NCI-H146 (cell line): Measurements from ENCODE around the gene ZNF276.
A peak's percentile ranks its signal among the peaks of the same experiment; 100 is the strongest.
"Not testable (repeated sequence)": the region's sequence is repeated elsewhere in the genome, so short reads cannot be mapped to it uniquely, and the experiment has no call there.

Experiments used
- DNase-seq: peaks from one replicate; lab custom pipeline; 2025; lab: John Stamatoyannopoulos, UW

Gene ZNF276

DNA sequence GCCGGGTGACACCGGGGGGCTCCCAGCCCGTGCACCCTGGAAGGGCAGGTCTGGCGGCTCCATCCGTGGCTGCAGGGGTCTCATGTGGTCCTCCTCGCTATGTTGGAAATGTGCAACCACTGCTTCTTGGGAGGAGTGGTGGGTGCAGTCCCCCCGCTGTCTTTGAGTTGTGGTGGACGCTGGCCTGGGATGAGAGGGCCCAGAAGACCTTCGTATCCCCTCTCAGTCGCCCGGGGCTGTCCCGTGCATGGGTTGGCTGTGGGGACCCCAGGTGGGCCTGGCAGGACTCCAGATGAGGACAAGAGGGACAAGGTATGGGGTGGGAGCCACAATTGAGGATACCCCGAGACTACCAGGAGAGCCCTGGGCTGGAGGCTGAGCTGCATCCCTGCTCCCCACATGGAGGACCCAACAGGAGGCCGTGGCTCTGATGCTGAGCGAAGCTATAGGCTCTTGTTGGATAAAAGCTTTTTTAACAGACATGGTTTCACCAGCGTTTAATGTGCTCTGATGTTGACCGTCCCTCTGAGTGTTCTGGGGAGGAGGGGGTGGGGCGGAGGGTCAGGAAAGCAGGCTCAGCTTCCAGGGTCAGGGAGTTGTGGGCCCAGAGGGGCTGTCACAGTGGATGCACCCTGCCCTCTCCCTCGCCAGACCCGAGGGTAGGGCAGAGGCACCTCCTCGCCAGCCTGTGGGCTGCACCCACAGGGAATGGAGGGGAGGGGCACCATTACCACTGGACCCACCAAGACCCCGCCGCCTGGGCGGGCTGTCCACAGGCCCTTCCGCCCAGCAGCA, 25.3 kb upstream of the ZNF276 start:
- no peak for DNase-seq

DNA sequence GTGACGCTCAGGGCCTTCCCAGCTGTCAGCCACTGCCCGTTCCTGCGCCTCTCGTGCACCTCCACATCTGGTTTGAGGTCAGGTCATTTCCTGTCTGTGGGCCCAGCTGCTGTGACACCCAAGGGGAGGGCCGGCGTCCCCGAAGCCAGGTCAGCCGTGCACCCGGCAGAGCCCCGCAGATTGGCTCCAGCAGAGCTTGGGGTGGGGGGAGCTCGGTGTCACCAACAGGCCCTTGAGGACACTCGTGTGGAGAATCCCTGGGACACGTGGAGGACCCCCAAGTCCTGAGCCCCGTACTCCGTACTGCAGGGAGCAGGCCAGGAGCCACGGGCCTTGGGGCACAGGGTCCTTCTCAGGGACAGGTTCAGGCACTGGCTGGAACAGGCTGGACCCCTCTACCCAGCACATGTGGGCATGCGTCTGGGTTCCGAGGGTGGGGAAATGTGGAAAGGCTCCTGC, 24.6 kb upstream of the ZNF276 start:
- DNase-seq = no peak

DNA sequence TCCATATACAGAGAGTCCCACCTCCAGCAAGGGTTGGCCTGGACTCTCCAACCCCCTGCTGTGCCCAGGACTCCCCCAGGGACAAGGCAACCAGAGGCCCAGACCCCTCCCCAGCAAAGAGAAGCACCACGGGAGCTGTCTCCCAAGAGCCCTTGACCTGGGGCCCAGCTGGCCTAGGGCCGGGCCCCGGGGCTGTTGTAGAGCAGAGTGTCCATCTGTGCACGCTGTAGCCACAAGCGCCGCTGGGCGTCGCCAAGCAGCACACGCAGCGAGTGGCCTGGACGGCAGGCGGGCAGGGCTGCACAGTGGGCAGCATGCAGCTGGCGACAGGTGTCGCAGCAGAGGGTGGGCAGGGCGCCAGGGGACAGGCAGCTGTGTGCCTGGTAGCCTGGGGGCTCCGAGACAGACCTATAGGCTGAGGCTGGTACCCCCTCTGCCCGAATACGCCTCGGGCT, 24.1 kb upstream of the ZNF276 start:
- no peak for DNase-seq

DNA sequence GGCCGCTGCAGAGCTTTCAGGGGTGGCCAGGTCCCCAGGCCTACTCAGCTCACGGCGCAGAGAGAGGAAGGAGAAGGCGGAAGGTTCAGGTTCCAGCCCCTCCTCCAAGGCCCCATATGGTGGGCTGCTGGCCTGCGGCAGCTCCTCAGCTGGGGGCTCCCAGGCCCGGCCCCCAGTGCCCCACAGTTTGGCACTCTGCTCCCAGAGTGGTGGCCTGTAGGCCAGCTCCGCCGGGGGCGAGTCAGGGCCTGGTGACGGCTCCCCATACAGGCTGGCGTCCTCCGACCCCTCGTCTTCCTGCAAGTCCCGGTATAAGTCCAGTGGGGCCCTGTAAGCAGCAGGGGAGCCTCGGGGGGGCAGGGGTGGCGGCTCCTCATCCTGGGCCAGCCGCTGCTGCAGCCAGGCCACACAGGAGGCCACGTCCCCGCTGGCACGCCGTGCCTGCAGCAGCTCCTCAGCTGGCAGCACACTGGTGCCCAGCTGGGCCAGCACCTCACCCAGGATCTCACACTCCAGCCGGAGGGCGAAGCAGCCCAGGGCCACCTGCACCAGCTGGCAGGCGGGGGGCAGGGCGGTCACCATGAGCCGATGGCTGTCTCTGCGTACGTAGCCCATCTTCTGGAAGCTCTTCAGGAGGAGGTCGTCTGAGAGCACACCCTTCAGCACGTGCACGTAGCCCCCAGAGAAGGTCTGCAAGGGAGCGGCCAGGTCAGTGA, 23.6 kb upstream of the ZNF276 start:
- no peak for DNase-seq

DNA sequence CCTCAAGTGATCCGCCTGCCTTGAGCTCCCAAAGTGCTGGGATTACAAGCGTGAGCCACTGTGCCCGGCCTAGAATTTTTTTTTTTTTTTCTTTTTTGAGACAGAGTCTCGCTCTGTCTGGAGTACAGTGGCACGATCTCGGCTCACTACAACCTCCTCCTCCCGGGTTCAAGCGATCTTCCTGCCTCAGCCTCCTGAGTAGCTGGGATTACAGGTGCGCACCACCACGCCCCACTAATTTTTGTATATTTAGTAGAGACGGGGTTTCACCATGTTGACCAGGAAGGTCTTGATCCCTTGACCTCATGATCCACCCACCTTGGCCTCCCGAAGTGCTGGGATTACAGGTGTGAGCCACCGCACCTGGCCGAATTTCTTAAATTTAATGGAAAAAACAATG, 22.6 kb upstream of the ZNF276 start:
- DNase-seq = not testable (repeated sequence)

DNA sequence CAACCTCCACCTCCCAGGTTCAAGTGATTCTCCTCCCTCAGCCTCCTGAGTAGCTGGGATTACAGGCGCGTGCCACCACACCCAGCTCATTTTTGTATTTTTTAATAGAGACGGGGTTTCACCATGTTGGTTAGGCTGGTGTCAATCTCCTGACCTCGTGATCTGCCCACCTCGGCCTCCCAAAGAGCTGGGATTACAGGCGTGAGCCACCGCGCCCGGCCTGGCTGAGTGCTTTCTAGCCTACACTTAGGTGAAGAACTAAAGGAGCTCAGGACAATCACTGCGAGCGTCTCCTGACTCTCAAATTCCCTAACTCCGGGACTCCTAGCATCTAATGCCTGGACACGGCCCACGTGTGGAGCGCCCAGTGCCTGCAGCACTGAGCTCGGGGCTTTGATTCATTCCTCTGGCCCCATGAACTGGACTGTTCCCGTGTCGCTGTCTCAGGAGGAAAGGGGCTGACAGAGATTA, 21.7 kb upstream of the ZNF276 start:
- DNase-seq = not testable (repeated sequence)

DNA sequence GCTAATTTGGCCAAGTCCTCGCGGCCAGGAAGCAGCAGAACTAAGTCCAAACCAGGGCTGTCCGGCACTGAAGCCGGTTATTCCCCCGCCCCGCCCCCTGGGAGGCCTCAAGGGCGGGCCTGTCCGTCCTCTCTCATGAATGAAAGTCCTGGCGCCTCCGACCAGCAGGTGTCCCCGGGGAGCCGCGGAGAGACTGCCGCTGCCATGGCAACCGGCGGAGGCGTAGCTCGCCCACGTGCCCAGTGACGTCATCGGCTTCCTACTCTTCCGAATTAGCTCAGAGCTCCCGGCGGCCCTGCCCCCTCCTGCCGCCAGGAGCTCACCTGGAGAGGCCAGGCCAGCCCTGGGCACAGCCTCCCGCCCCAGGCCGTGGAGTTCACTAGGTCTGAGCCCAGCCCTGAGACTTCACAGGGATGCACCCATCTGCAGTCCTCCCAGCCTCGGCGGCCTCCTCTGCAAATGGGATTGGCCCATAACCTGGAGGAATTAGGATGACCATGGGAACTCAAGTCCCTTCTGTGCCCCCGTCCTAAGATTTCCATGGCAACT, 21.2 kb upstream of the ZNF276 start:
- peak; percentile 99 for DNase-seq

DNA sequence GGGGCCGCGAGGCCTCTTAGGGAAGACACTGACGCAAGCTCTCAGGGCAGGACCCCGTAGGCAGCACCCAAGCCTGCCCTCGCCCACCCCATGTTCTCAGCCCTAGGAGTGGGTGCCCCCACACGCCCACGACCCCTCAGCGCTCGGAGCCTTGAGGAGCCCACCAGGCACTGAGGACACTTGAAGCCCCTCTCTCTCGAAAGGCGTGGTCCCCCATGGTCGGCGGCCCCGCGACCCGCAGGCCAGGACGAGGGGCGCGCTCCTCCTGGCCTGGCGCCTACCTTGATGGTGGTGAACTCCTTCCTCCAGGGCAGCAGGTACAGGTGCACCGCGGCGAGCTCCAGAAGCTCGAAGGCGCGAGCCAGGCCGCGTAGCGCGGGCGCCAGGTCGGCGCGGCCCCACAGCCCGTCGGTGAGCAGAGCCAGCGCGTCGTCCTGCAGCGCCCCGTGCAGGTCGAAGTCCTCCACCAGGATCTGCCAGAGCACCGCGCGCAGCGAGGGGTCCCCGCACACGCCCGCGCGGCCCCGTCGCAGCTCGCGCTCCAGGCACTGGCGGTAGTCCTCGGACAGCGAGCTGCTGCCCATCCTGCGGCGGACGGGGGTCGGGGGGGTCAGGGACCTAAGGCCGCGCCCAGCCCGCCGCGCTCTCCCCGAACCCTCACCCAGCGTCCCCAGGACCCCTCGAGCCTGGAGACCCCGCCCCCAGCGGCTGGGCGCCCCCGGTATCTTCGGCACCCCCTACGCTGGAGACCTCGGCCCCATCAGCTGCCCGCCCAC, 20.5 kb upstream of the ZNF276 start:
- DNase-seq = peak; percentile 63

DNA sequence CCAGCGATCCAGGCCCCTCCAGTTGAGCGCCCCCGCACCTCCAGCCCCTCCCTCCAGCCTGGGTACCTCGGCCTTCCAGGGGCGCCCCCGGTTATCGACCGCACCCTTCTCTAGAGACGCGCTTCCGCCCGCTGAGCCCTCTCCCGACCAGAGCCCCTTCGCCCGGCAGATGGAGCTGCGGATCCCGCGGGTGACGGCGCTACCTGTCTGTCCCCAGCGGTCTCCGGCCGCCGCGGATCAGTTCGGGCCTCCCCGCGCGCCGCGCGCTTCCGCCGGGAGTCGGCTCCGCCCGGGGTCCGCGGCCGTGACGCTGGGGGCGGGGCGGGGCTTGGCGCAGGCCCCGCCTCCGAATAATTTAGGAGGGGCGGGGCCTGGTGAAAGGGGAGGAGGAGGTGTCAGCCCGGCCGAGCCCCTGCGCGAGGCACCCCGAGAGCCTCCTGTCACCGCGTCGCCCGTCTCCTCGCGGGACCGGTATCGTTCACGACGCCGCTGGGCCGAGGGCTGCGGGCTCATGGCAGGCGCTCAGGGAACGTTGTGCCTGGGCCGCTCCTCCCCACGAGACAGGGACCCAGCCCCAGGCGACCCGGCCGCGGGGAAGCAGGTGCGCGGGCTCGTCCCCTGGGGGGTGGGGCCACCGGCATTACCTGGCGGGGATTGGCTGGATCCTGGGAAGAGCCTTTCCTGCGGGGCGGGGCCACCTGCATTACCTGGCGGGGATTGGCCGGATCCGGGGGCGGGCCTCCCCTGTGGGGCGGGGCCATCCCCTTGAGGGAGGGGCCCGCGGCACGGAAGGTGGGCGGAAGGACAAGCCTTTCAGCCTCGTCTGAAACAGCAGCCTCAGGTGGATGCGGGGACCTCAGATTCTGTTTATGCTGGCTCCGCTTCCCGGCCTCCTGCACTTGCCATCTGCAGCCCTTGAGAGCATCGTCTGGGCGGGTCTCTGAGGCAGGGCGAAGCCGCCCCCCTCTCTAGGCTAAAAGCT, 19.6 kb upstream of the ZNF276 start, which contains the start of gene SPATA2L:
Gene SPATA2L, minus strand, starts transcription at position 281 of the 982 bp plus-strand sequence. CDS start 473 bp downstream, outside the sequence.
- DNase-seq = peak; percentile 96

DNA sequence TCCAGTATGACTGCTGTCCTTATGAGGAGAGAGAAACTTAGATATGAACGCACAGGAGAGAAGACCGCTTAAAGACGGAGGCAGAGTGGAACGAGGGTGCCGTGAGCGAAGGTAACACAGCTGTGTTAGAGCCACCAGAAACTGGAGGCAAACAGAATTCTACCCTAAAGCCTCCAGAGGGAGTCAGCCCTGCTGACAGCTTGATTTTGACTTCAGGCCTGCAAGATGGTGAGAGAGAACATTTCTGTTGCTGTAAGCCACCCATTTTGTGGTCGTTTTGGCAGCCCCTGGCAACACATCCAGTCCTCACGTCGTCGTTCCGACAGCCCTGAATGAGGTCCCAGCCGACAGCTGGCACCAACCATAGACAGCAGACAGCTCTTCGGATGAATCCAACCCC, 17.1 kb upstream of the ZNF276 start:
- DNase-seq = no peak

DNA sequence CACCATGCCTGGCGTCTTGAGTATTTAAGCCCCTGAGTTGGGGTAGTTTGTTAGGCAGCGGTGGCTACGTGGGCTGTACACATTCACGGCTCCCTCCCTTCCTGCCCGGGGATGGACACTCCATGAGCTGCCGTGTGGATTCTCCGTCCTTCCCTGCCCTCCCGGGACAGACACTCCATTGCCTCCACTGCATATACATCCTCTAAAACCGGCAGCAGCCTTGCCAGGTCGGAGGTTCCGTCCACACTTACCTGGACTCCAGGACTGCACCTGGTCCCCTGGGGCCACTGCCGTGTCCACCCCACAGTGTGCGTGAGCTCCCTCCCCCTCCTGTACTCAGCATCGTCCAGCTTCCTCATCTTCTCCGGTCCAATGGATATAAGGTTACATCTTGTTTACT, 16.3 kb upstream of the ZNF276 start:
- no peak for DNase-seq

DNA sequence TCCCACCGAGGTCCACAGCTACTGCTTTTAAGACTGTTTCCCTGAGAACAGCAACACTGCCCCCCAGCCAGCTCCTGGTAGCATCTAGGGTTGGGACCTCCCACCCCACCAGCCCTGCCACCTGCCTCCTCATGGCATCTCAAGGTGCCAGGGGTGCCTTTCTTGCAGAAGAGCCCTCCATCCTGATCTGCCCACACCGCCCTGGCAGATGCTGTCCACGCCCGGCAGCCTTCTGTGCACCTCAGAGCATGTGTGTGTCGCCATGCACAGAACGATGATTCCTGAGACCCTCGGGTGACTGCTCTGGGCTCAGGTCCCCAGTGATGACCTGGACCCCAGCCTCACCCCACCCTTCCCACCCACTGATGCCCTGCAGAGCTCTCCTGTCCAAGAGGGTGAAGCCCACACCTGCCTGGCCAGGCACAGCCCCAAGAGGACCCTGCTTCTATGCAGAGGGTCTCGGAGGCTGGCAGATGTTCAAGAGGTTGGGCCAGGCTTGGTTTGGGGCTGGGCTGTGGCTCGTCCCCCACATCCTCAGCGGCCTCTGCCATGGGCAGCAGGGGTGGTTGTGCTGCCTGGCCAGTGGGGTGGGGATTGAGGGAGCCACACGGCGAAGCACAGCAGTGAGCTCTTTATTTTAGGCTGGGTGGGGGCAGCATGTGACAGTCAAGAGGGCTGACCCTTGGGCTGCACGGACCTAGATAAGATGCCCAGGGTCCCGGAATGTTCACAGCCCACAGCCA, 14.6 kb upstream of the ZNF276 start:
- no peak for DNase-seq

DNA sequence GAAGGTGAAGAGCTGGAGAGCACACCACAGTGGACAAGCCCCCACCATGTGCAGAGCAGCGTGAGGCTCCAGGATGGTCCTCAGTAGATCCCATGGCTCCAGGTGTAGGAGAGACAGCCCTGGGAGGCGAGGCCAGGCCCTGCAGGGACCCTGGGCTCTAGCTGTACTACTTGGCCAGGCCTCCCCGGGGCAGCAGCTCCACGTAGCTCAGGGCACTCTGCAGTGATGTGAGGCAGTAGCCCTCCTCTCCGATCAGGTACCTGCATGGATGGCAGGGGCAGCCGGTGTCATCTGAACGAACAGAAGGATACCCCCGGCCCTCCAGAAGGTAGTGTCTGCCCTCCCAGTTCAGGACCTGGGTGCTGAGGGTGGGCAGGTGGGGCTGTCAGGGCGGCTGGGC, 13.6 kb upstream of the ZNF276 start:
- DNase-seq = no peak

DNA sequence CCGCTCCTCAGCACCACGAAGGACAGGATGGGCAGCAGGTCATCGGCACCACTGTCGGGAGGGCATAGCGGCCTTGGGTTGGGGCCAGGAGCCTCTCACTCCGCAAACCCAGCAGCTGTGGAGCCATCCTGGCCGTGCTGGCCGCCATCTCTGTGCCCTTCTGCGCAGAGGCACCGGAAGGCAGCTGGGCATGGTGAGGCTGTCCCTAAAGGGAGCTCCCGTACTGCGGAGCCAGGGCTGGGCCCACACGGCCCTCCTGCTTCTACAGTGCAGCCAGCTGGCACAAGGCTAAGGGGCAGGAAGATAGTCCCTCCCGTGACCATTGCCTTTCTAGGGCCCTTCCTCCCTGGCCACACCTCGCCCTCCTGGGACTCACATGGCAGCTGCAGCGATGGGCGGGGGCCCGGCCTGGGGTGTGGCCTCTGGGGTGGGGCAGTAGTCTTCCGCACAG, 12.8 kb upstream of the ZNF276 start:
- no peak for DNase-seq

DNA sequence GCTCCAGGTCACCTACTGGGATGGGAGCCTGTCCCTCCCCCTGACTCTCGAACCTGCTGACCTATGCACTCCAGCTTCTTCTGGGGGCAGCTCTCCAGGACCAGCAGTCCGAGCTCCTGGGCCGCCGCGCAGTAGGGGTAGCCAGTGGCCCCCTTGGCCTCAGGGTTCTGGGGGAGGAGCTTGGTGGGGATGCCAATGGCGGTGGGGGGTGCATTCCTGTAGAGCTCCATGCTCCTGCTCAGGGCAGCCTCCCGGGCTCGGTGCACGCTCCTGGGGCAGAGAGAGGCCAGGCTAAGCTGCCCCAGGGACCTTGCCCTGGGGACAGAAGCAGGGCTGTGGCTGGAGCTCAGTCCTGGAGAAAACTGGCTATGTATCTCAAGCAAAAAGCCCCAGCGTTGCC, 12.2 kb upstream of the ZNF276 start:
- DNase-seq = no peak

DNA sequence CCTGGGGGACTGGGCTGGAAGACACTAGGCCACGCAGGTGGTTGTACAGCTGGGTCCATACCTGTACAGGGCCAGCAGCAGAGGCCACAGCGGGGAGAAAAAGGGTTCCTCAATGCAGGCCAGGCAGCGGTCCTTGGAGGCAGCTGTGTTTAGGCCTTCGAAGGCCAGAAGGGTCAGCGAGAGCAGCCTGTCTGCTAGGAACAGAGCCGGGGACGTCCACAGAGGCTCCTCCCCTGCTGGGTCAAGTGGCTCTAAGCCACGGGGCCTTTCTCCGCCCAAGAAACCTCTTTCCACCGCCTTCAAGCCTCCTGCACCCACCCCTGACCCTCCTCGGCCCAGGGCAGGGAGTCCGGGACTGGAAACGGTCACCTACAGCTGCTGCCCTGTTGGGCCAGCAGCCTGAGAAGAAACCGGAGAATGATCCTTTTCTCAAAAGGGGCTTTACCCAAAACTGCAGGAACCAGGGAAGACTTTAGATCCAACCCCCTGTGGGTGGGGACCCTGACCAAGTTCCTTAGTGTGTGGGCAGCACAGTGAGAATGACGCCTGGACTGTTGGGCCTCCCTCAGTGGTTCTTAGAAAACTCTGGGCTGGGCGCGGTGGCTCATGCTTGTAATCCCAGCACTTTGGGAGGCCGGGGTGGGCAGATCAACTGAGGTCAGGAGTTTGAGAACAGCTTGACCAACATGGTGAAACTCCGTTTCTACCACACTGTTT, 11.5 kb upstream of the ZNF276 start:
- no peak for DNase-seq

DNA sequence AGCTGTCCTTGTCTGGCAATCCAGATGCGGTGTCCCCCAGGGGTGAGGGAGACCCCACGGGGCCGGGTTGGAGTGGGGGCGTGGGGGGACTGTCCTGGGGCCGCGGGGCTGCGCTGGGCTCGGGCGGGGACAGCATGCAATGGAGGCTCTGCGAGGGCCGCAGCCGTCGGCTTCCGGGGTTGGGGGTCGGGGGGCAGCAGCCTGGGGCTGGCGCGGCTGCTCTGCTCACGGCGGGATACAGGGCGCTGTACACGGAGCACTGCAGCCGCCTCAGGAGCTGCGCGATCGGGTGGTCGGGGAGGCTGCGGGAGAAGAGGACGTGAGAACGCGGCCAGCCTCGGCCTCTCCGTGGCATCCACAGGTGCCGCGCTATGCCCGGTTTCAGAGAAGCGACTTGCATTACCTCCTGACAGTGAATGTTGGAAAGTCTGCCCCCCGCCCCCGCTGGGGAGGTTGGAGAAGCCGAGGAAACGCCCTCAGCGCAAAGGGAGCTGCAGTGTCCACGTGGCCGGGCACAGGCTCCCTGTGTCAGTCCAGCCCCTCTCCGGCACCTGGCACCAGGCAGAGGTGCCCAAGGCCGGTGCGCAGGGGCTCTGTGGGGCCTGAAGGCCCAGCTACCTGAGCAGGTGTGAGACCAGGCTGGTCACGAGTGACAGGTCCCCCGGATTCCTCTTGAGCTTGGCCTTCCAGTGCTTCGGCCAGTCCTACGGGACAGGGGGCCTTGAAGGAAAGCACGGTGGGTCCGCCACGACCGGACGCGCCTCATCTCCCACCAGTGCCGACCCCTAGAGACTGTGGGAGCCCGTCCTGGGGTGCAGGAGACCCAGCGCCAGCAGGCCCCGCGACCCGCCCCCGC, 10.4 kb upstream of the ZNF276 start:
- no peak for DNase-seq

DNA sequence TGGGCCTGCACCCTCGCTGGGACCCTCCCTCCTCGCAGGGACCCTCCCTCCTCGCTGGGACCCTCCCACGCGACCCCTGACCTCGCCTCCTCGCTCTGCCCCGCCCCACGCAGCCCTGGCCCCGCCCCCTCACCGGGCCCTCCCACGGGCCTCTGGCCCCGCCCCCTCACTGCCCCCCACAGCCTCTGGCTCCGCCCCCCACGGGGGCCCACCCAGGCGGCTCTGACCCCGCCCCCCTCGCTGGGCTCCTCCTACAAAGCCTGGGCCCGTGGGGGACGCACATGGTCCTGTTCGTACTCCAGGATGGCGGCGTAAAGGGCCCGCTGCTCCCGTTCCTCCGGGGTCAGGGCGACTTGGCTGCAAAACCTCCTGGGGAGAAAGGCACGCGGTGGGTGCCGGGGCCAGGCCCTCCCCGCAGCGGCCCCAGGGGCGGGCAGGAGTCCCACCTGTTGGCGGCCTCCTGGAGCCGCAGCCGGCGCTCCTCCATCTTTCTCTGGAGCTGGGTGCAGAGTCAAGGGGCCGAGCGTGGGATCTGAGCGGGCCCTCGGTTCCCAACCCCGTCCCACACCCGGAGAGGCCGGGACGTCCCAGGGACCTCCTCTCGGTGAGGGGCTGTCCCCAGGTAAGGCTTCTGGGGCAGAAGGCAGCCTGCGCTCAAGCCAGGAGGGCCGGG, 9.6 kb upstream of the ZNF276 start:
- peak; percentile 59 for DNase-seq
